Activated naive CD4-positive, alpha-beta T cell treated with anti-CD3 and anti-CD28 coated beads, Interleukin-2, amount 50 U/mL, for 72 hours (primary cell): ENCODE results near the gene BICC1. TPM values are rescaled to one million over a fixed set of nuclear protein-coding genes. Genes with fewer than 3 reads are reported as not detected.

Experiments
- ATAC-seq, 2 donors: fragments of 150-1000 bp; cut with Tn5 transposase; 2 replicates each; pipeline ENCODE4 v1.10.0; 2021; ENCODE audit warnings: mild to moderate bottlenecking in 2 of 2, moderate library complexity in 2 of 2
- DNase-seq, 2 donors: peaks; one replicate each; pipeline ENCODE4 v3.0.0; 2021 to 2022; ENCODE audit warnings: low spot score in 2 of 2
- H3K27ac Mint-ChIP-seq, 2 donors: one replicate each; pipeline ENCODE4 v1.8.0; 2022; ENCODE audit warnings: mild to moderate bottlenecking in 2 of 2, mixed read lengths in 2 of 2
- H3K36me3 Mint-ChIP-seq, 2 donors: one replicate each; pipeline ENCODE4 v1.8.0; 2022; ENCODE audit warnings: mixed read lengths in 2 of 2
- H3K9me3 Mint-ChIP-seq, 2 donors: one replicate each; pipeline ENCODE4 v1.8.0; 2022; ENCODE audit warnings: mixed read lengths in 2 of 2
- total RNA-seq, 2 donors: library from RNA; stranded (reverse); gene quantifications; one replicate each; pipeline ENCODE4 v1.2.3, GENCODE V29; 2022

The BICC1 gene
- total RNA-seq, 2 donors from 2014 or later = 0.10 TPM; not detected in 1

DNA sequence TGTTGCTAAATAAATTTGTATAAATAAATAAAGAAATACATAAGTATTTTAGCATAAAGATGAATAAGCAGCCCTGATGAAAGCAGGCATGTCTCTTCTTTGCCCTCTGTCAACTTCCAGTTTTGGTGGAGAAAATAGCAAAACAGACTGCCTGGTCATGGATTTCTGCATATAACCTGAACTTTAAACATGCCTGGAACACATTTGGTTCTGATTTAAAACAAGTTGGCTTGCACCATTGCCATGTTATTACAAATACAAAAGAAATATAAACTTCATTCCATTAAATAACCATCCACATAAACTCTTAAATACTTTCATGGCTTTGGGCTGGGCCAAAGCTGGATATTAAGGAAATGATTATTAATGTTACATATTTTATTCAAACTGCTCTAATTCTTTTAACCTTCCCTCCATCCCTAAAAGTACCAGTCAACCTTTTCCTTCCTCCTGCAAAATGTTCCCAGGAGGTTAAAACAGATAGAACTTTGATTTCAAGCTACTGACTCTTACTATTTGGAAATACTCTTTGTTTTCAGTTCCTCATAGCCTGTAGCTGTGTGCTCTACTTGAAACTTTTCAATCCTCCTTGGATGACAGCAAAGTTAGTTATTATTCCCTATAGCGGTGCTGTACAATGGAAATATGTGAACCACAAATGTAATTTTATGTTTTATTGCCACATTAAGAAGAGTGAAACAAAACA, 96.3 kb downstream of the BICC1 start:
- no peak for ATAC-seq
- Mint-ChIP-seq H3K9me3 (no peaks in the 10 kb centered on the region), H3K27ac (no peak overlapping the region), H3K36me3 (no peaks in the 10 kb centered on the region)
- no peak for DNase-seq

DNA sequence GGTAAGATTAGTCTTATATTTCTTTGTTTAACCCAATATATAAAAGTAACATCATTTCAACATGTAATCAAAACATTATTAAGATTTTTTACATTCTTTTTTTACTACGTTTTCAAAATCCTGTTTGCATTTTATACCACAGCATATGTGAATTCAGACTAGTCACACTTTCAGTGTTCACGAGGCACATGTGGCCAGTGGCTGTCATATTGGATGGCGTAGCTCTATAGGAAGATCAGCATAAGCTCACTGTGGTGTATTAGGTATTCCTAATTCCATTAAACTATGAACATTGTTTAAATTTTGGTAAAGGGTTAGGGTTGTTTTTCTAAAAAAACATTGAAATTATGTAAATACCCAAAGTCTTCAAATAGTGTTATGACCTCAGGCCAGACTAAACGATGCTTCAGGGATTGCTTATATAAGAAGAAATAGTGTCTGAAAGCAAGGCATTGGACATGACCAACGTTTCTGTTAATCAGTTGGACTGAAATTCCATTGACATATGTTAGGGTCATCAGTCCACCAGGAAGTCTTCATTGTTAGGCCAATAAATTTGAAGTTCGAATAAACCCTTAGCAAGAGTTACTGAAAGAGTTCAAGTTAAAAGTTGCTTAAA, 97.0 kb downstream of the BICC1 start:
- ATAC-seq = no peak
- H3K36me3 Mint-ChIP-seq = no peaks in the 10 kb centered on the region
- no peak overlapping the region for H3K27ac Mint-ChIP-seq

DNA sequence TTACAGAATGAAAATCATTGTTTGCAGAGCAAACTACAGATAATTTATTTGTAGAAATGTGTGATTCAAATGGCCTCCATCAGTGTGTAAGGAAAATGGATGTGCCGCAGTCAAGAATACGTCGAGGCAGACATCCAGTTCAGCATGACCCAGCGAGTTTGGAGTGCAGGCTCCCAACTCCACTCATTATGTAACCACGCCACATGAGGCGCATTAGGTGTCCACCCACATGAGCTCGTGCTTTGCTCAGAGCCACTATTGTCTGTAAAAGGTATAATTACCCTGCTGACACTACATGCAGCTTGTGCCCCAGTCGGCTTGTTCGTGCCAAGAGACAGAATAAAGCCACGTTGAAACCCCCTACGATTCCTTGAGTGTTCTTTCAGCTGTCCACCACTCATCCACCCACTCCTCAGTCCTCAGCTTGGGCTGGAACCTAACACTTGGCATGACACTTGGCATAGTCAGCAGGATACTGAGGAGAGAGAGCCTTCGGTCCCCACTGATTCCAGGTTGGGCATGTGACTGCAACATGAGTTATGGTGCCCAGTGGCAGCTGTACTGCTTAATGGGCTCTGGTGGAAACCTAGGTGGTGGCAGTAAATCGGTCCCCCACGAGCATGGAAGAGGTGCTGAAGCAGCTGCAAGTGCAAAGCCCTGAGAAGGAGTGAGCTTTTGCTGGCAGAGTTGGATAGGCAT, 102.7 kb downstream of the BICC1 start:
- H3K36me3 Mint-ChIP-seq = no peaks in the 10 kb centered on the region
- DNase-seq (no peak), ATAC-seq (no peak)
- no peaks in the 10 kb centered on the region for H3K9me3 Mint-ChIP-seq
- H3K27ac Mint-ChIP-seq = no peak overlapping the region

More for the DNA sequence above, 97.0 kb downstream of the BICC1 start:
- DNase-seq = no peak
- H3K9me3 Mint-ChIP-seq = no peaks in the 10 kb centered on the region

DNA sequence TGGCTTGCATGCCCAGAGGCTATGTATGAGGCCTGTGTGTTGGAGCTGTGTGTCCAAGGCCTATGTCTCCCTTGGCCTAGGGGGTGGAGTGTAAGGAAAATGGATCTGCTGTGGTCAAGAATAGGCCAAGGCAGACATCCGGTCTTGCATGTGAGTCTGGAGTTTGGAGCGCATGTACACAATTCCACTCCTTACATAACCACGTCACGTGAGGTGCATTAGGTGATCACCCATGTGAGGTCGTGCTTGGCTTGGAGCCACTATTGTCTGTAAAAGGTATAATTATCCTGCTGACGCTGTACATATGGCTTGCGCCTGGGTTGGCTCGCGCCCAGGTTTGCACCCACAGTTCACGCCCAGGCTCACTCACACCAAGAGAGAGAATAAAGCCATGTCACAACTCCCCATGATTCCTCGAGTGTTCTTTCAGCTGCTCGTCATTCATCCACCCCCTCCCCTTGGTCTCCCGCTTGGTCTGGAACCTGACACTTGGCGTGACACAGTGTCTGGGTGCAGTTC, 105.5 kb downstream of the BICC1 start:
- ATAC-seq (no peak), DNase-seq (no peak)
- Mint-ChIP-seq H3K27ac (no peak overlapping the region), H3K9me3 (no peaks in the 10 kb centered on the region), H3K36me3 (no peaks in the 10 kb centered on the region)

DNA sequence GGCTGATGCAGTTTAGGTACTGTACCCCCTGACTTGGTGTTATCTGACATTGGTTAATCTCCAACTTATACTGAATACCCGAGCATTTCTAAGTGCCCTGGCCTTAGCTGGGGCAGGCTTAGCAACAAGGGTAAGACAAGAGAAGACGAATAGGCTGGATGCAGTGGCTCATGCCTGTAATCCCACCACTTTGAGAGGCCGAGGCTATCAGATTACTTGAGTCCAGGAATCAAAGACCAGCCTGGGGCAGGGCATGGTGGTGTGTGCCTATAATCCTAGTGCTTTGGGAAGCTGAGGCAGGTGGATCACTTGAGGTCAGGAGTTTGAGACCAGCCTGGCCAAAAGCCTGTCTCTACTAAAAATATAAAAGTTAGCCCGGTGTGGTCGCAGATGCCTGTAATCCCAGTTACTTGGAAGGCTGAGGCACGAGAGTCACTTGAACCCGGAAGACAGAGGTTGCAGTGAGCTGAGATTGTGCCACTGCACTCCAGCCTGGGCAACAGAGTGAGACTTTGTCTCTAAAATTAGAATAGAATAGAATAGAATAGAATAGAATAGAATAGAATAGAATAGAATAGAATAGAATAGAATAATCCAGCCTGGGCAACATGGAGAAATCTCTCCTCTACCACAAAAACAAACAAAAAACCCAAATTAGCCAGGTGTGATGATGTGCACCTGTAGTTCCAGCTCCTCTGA, 108.9 kb downstream of the BICC1 start:
- no peak overlapping the region for H3K27ac Mint-ChIP-seq
- no peaks in the 10 kb centered on the region for H3K9me3 Mint-ChIP-seq
- ATAC-seq (no peak), DNase-seq (no peak)
- H3K36me3 Mint-ChIP-seq = no peaks in the 10 kb centered on the region

DNA sequence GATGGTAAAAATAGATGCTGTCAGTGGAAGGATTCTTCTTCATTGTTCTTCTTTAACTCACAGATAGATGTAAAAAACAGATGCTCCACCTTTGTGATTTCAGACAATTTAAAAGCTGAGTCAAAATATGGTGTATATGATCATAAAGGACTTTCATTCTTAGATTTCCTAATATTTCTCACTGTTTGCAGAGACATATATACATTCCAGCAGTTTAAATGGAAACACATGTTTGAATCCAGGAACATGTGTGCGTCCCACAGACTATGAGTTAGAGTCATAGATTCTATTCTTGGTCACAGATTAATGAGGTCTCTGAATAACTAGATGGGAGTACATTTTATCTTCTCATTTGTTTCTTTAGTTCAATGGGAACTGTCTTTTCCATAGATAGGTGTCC, 109.6 kb downstream of the BICC1 start:
- H3K9me3 Mint-ChIP-seq = no peaks in the 10 kb centered on the region
- no peak for DNase-seq
- H3K36me3 Mint-ChIP-seq = no peaks in the 10 kb centered on the region
- no peak for ATAC-seq
- H3K27ac Mint-ChIP-seq = no peak overlapping the region

DNA sequence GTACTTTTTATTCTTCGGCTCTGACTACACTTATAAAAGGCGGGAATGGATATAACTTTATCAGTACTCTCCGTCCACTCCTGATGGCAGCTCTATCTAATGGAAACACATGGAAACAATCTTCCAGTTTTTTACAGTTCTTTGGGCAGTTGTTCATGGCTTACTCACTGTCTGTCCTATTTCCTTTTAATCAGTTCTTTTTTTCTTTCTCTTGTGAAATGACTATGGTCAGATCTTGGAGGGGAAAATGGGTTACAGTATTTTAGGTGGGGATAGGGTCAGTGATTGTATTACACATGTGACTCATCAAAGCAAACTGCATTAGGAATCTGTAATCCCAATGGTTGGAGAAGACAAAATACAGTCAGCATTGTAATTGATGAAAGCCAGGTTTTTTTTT, 112.4 kb downstream of the BICC1 start:
- no peak overlapping the region for H3K27ac Mint-ChIP-seq
- no peaks in the 10 kb centered on the region for H3K36me3 Mint-ChIP-seq
- ATAC-seq (no peak), DNase-seq (no peak)
- no peaks in the 10 kb centered on the region for H3K9me3 Mint-ChIP-seq

DNA sequence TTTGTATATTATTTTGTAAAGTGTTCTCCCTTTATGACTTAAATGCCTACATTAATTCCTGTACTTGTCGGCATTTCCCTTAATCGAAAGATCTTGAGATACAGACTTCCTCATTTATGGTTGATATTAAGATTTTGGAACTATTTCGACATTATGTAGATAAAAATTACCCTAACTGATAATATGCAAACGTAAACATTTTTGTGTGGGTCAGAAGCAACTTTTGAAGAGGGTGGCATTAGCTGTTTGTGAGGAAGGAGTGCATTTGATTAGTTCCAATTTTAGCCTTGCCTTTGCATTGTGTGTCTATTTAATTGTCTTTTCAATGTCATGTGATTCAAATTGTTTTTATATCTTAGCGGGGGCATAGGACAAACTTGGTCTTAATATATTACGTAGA, 114.7 kb downstream of the BICC1 start:
- Mint-ChIP-seq H3K36me3 (no peaks in the 10 kb centered on the region), H3K27ac (no peak overlapping the region), H3K9me3 (no peaks in the 10 kb centered on the region)
- no peak for ATAC-seq
- no peak for DNase-seq

DNA sequence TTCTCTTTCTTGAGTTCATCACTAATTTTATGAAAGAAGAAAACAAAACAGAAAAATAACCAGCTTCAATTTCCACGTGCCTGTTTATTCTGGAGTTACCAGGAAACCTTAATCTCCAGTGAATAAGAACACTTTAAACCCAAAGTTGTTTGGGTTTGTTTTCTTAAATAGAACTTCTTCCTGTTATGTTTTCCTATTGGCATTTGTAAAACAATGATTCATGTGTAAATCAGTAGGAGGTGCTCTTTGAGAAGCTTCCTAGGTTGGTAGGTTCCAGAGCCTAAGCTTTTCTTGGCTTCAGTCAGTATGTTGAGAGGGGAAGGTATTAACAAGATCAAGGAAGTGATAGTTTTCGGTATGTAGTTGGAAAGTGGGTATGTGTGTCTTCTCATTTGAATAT, 119.0 kb downstream of the BICC1 start:
- no peak overlapping the region for H3K27ac Mint-ChIP-seq
- DNase-seq (no peak), ATAC-seq (no peak)
- no peaks in the 10 kb centered on the region for H3K36me3 Mint-ChIP-seq
- no peaks in the 10 kb centered on the region for H3K9me3 Mint-ChIP-seq

DNA sequence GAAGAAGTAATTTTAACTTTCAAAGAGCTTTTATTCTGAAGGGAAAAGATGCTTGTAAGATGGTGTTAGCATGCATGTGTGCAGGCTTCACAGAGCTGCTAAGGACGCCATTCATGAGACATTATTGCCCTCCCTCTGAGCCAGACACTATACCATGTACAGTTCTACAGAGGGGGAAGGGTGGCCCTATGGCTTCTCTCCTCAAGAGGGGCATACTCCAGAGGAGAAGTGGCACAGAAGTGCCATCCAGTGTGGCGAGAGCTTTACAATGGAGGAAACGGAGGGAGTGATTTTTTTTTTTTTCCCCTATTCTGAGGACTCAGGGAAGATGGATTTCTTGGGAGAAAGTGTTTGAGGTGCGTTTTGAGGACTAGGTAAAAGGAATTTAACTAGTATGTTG, 119.5 kb downstream of the BICC1 start:
- Mint-ChIP-seq H3K36me3 (no peaks in the 10 kb centered on the region), H3K27ac (no peak overlapping the region), H3K9me3 (no peaks in the 10 kb centered on the region)
- ATAC-seq = no peak
- DNase-seq = no peak

DNA sequence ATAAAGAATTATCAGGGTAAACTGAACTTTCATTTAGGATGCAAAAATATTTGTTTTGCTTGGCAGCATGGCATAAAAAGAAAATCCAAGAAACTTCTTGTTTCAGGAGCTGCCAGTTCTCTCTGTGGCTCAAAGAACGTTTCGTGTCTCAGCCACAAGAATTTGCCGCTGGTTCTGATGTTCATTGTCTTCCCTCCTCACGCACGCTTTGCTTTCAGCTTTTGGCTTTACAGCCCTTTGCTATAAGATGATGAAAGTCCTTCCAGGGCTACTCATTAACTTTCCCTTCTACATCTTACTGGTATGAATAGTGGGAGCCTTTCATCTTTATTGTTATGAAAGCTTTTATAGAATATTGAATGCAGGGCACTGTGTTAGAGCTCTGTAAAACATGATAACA, 124.7 kb downstream of the BICC1 start:
- Mint-ChIP-seq H3K27ac (no peak overlapping the region), H3K9me3 (no peaks in the 10 kb centered on the region), H3K36me3 (no peaks in the 10 kb centered on the region)
- DNase-seq = no peak
- ATAC-seq = no peak

DNA sequence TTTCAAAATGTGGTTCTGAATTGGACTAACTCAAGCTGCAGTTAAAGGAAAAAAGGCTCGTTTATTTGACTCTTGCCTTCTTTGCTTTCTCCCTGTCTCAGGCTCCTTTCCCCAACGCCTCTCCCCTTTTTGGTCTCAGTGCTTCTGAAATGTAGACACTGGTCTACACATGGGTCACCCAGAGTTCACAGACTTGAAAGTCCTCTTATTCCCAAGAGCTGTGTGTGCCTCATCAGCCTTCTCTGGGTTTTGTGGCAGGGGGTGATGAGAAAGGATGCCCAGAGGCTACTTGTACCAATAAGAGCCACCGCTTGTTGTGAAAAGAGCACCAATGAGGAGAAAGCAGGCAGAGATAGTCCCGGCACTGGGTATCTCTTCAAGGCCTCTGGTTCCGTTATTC, 125.7 kb downstream of the BICC1 start:
- Mint-ChIP-seq H3K27ac (no peak overlapping the region), H3K9me3 (no peaks in the 10 kb centered on the region), H3K36me3 (no peaks in the 10 kb centered on the region)
- no peak for ATAC-seq
- DNase-seq = no peak

DNA sequence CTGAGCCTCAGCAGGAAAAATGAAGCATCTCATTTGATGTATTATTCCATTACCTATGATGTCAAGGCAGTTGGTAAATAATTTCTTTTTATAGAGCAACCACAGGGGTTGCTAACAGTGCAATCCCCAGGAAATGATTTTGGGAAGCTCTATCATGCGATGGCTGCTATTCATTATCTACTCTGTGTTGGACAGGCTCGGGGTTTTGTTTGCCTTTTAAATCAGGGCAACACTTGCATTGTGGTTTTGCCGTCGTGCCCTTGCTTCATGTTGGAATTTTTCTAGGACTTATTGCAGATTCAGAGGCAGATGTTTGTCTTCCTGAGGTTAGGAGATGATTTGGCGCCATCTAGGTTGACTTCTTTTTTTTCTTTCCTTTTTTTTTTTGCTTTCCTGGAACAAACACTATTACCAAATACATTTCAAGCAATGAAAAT, 128.4 kb downstream of the BICC1 start:
- no peaks in the 10 kb centered on the region for H3K9me3 Mint-ChIP-seq
- ATAC-seq = no peak
- no peak for DNase-seq
- no peaks in the 10 kb centered on the region for H3K36me3 Mint-ChIP-seq
- H3K27ac Mint-ChIP-seq = no peak overlapping the region

DNA sequence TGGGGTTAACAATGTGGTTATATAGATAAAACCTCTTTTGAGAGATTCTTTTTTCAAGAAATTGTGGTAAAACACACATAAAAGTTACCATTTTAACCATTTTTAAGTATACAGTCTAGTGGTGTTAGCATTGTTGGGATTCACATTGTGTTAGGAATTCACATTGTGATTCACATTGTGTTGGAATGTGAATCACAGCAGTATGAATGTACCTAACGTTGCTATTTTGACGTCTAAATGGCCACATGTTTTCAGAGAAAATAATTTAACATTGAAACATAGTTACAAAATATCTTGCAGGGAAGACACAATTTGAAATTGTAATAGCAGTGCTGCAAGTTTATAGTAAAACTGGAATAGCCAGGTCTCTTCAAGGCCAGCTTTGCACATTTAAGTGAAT, 129.0 kb downstream of the BICC1 start:
- ATAC-seq (no peak), DNase-seq (no peak)
- H3K36me3 Mint-ChIP-seq = no peaks in the 10 kb centered on the region
- no peaks in the 10 kb centered on the region for H3K9me3 Mint-ChIP-seq
- H3K27ac Mint-ChIP-seq = no peak overlapping the region

DNA sequence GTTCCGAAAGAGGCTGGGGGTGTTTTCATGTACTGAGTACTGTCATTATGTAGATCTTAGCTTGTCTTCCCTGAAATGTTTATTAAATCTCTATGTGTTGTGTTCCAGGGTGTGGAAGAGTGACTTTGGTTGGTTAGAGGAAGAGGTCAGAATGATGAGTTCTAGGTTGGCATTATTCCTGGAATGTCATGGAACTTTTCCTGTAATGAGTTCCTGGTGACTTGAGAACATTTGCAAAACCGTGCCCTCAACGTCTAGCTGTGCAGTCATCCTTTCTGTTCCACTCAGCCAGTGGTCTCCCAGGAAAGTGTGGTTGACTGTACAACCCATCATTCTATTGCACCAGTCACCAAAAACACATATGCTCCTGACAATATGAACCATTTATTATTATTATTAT, 129.6 kb downstream of the BICC1 start:
- no peak for DNase-seq
- H3K9me3 Mint-ChIP-seq = no peaks in the 10 kb centered on the region
- no peak overlapping the region for H3K27ac Mint-ChIP-seq
- ATAC-seq = no peak
- no peaks in the 10 kb centered on the region for H3K36me3 Mint-ChIP-seq

DNA sequence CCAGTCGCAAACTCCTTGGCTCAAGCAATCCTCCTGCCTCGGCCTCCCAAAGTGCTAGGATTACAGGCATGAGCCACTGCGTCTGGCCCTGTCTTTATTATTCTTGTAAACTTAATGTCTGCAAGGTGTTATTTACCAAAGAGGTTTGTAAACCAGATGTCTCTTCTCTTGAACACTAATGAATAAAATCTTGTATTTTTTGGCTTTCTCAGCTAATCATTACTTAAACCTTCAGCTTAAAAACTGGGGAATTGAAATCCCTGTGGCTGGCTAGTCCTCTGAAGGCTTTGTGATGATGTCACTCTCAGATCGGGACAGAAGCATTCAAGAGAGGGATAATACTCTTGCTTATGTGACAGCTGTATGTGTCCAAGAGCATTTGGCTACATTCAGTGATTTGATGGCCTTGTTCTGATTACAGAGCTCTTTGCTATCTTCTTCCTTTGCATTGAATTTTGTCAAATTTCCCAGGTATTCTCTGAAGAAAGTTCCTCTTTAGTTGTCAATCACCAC, 130.3 kb downstream of the BICC1 start:
- DNase-seq = no peak
- Mint-ChIP-seq H3K9me3 (no peaks in the 10 kb centered on the region), H3K27ac (no peak overlapping the region), H3K36me3 (no peaks in the 10 kb centered on the region)
- no peak for ATAC-seq

DNA sequence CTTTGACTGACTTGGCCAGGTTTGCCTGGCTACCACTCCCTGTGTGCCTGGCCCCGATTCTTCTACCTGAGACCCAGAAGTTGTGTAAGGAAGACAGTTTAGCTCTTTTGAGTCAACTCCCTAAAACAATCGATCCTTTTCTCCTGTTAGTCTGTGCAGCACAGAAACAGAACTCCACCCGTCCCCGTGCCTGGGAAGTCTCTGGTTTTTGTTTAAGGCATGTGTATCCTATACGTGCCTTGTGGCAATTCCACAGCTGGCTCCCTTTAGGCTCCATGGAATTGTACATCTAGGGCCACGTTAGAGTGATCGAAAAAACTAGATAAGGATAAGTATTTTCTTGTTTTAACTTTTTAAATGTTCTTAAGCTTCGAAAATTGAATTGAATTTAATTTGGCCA, 131.6 kb downstream of the BICC1 start:
- DNase-seq (no peak), ATAC-seq (no peak)
- Mint-ChIP-seq H3K27ac (no peak overlapping the region), H3K9me3 (no peaks in the 10 kb centered on the region), H3K36me3 (no peaks in the 10 kb centered on the region)
